ENCODE measurements around the gene ABCA2.
A peak's percentile ranks its signal among the peaks of the same experiment; 100 is the strongest.
"Not testable (repeated sequence)": the region's sequence is repeated elsewhere in the genome, so short reads cannot be mapped to it uniquely, and the experiment has no call there.

The ABCA2 gene

GRCh38 chr9:137044502-137045177 is 16.6 kb upstream of the ABCA2 start:
- DNase-seq (ENCODE audit: low read depth in 2 of 2), result no peak

GRCh38 chr9:137044037-137044436 is 16.0 kb upstream of the ABCA2 start:
- DNase-seq (ENCODE audit: low read depth in 2 of 2), result no peak

- DNase-seq (ENCODE audit: low read depth in 2 of 2), result no peak
These were observed 15.0 kb upstream of the ABCA2 start for GRCh38 chr9:137042751-137043727.

DNA sequence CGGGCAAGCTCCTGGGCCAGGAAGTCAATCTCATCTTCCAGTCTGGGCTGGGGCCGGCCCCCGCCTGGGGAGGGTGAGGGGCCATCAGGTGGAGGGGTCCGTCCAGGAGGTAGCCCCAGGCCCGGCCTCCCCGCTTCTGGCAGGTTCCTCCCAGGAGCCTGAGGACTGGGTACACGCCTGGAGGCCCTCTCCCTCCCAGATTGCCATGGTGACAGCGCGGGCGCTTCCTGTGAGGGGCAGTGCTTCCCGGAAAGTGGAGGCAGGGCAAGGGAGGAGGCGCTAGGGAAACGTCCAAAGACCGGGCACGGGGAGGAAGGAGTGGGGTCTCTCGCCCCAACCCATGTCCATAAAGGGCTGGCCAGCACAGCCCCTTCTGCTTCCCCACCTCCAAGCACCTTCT is 13.1 kb upstream of the ABCA2 start:
- DNase-seq (ENCODE audit: low read depth in 2 of 2), result no peak

GRCh38 chr9:137040568-137040967 is 12.5 kb upstream of the ABCA2 start:
- no peak for DNase-seq (ENCODE audit: low read depth in 2 of 2)

DNA sequence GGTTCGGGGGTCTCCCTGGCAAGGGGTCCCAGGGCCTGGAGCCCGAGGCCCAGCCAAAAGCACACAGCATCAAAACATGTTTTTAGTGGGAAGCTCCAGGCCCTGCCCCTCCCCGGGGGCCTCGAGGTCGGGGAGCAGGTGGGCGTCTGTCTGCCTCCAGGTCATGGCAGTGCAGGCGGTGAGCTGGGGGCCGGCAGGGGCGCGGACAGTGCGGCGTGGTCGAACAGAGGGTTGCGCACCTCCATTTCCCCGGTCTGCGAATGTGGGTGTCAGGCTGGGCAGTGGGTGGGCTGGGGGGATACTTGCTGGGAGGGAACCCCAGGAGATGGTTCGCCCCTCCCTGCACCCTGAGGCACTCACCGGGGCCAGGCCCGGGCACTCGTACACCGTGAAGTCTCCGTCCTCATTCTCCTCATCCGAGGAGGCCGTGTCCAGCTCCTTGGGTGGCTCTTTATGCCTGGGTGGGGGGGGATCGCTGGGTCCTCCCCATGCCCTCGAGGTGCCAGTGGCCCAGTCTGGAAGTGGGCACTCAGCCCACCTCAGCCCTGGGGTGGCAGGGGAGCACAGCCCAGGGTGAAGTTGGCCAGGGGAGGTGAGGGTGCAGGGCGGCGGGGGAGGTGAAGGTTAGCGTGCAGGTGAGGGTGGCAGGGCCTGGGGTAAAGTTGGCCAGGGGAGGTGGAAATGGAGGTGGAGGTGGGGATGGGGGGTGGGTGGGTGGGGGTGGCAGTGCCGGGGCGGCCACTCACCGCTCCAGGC is 11.8 kb upstream of the ABCA2 start:
- DNase-seq (ENCODE audit: low read depth in 2 of 2), result no peak

DNA sequence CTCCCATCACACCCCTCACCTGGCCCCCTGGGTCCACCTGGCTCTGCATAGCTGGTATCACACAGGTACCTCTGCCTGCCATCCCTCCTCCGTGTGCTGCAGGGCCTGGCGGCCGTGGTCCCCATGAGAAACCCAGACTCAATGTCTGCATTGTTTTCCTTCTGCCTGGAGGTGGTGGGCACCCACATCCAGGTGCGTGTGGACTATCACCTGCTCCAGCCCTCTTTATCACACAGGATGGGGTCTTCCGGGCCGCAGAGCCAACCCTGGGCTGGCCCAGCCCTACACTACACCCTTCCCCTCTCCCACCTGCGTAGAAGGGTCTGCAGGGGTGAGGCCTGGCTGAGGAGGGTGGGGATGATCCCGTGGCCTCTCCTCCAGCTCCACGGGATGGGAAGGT is 10.9 kb upstream of the ABCA2 start:
- no peak for DNase-seq (ENCODE audit: low read depth in 2 of 2)

DNA sequence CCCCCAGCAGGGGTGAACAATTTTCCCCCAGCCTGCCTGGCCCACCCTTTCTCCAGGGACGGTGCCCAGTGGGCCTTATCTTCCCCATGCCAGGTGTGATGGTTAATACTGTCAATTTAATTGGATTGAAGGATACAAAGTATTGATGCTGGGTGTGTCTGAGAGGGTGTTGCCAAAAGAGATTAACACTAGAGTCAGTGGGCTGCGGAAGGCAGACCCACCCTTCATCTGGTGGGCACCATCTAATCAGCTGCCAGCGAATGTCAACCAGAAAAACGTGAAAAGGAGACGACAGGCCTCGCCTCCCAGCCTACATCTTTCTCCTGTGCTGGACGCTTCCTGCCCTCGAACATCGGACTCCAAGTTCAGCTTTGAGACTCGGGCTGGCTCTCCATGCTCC is 9.4 kb upstream of the ABCA2 start:
- no peak for DNase-seq (ENCODE audit: low read depth in 2 of 2)

- no peak for DNase-seq (ENCODE audit: low read depth in 2 of 2)
These were observed 9.0 kb upstream of the ABCA2 start for GRCh38 chr9:137037035-137037434.

GRCh38 chr9:137035937-137036336 is 7.9 kb upstream of the ABCA2 start:
- DNase-seq (ENCODE audit: low read depth in 2 of 2), result no peak

DNA sequence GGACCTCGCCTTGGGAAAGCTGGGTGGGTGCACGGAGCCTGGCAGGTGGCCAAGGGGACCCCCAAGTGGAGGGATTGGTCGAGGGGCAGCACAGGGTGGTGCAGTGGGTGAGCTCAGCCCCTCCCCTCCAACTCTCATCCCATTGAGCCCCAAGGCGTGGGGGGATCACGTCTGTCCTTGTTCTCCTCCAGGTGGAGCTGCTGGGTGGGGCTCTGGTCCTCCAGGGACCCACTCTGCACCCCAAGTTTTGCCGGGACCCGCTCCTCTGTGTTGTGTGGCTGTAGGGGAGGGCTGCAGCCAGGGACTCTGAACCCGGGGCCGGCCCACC is 7.4 kb upstream of the ABCA2 start:
- no peak for DNase-seq (ENCODE audit: low read depth in 2 of 2)

DNA sequence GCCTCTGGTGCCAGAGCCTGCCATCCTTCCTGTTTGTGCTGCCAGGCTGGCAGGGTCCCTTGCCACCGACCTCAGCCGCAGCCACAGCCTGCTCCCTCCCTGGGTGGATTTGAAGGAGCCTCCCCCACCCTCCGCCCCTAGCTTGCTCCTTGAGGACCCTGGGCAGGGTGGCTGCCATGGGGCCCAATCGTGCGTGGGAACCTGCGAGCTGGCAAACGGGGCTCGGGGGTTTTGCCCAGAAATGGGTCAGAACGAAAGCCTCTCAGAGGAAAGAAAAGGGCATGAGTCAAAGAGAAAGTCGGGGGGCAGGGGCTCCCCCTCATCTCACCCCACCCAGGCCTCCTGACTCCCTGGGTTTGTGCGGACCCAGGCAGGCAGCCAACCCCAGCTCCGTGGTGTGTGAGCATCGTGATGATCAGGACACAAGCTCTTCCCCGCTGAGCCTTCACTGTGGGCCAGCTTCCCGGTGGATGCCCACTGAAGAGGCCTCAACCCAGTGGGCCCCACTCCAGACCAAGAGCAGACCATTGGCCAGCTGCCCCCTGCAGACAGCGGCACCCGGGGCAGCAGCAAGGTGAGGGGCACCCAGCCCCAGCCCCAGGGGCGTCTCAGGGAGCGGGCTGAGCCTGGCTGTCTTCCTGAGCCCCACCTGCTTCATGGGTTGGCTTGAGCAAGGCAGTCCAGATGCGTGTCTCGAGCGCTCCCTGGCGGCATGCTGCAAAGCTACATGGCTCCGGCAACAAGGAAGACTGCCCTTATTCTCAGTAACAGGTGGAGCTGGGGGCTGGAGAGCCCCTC is 6.9 kb upstream of the ABCA2 start:
- DNase-seq (ENCODE audit: low read depth in 2 of 2), result peak; percentile 67 to 75

GRCh38 chr9:137034039-137034708 is 6.1 kb upstream of the ABCA2 start:
- no peak for DNase-seq (ENCODE audit: low read depth in 2 of 2)

DNA sequence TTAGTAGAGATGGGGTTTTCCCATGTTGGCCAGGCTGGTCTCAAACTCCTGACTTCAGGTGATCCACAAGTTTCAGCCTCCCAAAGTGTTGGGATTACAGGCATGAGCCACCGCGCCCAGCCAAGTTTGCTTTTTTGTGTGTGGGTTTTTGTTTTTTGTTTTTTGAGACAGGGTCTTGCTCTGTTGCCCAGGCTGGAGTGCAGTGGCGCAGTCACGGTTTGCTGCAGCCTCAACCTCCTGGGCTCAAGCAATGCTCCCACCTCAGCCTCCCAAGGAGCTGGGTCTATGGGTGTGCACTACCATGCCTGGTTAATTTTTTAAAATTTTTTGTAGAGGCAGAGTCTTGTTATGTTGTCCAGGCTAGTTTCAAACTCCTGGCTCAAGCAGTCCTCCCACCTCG is 5.4 kb upstream of the ABCA2 start:
- DNase-seq (ENCODE audit: low read depth in 2 of 2), result not testable (repeated sequence)

GRCh38 chr9:137032858-137033257 is 4.8 kb upstream of the ABCA2 start:
- no peak for DNase-seq (ENCODE audit: low read depth in 2 of 2)

- no peak for DNase-seq (ENCODE audit: low read depth in 2 of 2)
These were observed 4.0 kb upstream of the ABCA2 start, which contains the start of gene FUT7 for GRCh38 chr9:137031904-137032640. Gene FUT7, minus strand, starts transcription at chr9:137032088. Its CDS starts 97 bp downstream, at chr9:137031991.

DNA sequence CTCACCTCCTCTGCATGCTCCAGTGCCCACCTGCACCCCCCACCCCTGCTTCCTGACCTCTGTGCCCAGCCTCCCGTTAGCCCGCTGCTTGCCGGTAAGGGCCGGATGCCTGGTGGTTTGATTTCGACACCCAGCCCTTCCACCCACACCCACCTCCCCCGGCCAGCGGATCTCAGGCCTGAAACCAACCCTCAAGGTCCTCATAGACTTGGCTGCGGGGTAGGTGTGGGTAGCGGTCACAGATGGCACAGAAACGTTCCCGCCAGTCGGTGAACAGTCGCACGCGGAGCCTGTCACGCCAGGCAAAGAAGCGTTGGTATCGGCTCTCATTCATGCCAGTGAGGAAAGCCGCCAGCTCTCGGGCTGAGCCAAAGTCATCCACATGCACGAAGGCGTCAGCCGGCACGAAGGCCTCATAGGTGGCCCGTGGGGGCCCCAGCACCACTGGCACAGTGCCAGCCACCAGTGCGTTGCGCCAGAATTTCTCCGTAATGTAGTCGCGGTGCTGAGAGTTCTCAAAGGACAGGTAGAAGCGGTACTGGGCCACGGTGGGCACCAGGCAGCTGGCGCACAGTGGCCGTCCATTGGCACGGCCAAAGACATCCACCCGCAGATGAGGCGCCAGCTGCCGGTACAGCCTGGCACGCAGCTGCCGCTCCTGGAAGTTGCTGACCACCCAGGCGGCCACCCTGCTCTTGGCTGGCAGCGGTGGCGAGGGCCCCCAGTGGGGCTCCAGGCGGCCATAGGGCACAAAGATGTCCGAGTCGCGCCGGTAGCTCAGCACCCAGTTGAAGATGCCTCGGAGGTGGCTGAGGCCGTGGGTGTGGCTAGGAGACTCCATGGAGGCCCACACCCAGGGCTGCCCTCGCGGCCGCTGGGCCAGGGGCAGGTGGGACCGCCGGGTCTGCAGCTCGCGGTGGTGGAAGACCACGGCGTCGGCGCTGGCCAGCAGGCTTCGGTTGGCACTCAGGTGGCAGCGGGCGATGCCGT is 2.8 kb upstream of the ABCA2 start:
- DNase-seq (ENCODE audit: low read depth in 2 of 2), result no peak

- no peak for DNase-seq (ENCODE audit: low read depth in 2 of 2)
These were observed 2.0 kb upstream of the ABCA2 start for GRCh38 chr9:137030006-137030405.
